K562 (cell line): ENCODE data around the gene CALML3. TPM values are rescaled to one million over a fixed set of nuclear protein-coding genes. Genes with fewer than 3 reads are reported as not detected.

ENCODE experiments used
- ATAC-seq: fragments of 200-7000 bp; cut with Tn5 transposase; 3 replicates; pipeline ENCODE4 v1.9.1; 2020; ENCODE audit warnings: moderate library complexity
- BruUV-seq: library from RNA; stranded (reverse); fragments of 400-500 nt; replicated peaks from 2 replicates; lab custom pipeline; 2021; lab: Mats Ljungman, UMichigan
- CTCF ChIA-PET: fragments of 300-600 bp; formaldehyde crosslinking; extraction: SDS; loops from one replicate; lab custom pipeline; 2021; ENCODE audit warnings: low intra/inter-chr PET ratio; lab: Yijun Ruan, JAX
- POLR2A ChIA-PET: fragments of 300-600, 350-650 bp; sonication (Branson Sonifier 250); formaldehyde crosslinking; extraction: SDS; loops from one replicate; lab custom pipeline; 2021; ENCODE audit warnings: antibody characterized with exemption, inconsistent platforms; lab: Yijun Ruan, JAX
- DNase-seq, 4 experiments: peaks; one replicate each; pipeline versions ENCODE4 v3.0.0 to v3.0.0-alpha.2; 2011 to 2018; ENCODE audit warnings: low spot score in 3 of 4, mixed read lengths in 3 of 4; ENCODE audit errors: extremely low read depth in 1 of 4
- FAIRE-seq: peaks from 2 replicates; lab custom pipeline; 2011; peaks lifted over from hg19 to GRCh38; lab: Jason Lieb, UNC
- H2AFZ ChIP-seq: 2 replicates; pipeline ENCODE4 v1.6.0; 2011; ENCODE audit warnings: low read depth, low read length, control low read depth, inconsistent platforms
- H3K27ac ChIP-seq: fragments of 200-600 bp; 3 replicates; pipeline ENCODE4 v1.8.0; 2011; ENCODE audit warnings: low read depth, mild to moderate bottlenecking, control low read depth, inconsistent platforms, low read length, moderate library complexity, mixed read lengths; ENCODE audit errors: extremely low read depth
- H3K27me3 ChIP-seq, 2 experiments: fragments of 300-600 bp in 1 of 2; 2 replicates in 1 of 2; 3 replicates in 1 of 2; pipeline versions ENCODE4 v1.6.0 to v1.8.0; 2011; ENCODE audit warnings: inconsistent platforms in 2 of 2, low read length in 2 of 2, mild to moderate bottlenecking in 1 of 2, mixed read lengths in 1 of 2, moderate library complexity in 1 of 2; ENCODE audit not compliant: control insufficient read depth in 2 of 2, insufficient read depth in 2 of 2
- H3K36me3 ChIP-seq: fragments of 300-600 bp; 3 replicates; pipeline ENCODE4 v1.8.0; 2011; ENCODE audit warnings: mild to moderate bottlenecking, low read length, inconsistent platforms; ENCODE audit not compliant: control insufficient read depth, insufficient read depth
- H3K4me1 ChIP-seq, 2 experiments: fragments of 200-600 bp in 1 of 2; replicated peaks in 1 of 2; 2 replicates in 1 of 2; 3 replicates in 1 of 2; pipeline versions ENCODE4 v1.5.1 to v1.8.0; 2011; ENCODE audit warnings: inconsistent platforms in 2 of 2, low read length in 2 of 2, mild to moderate bottlenecking in 1 of 2, mixed read lengths in 1 of 2, moderate library complexity in 1 of 2; ENCODE audit not compliant: control insufficient read depth in 2 of 2, insufficient read depth in 2 of 2
- H3K4me2 ChIP-seq: 2 replicates; pipeline ENCODE4 v1.6.1; 2011; ENCODE audit warnings: low read length, control low read depth, inconsistent platforms, mixed read lengths; ENCODE audit not compliant: insufficient read depth
- H3K4me3 ChIP-seq: fragments of 200-600 bp; sonication (generic), shearing (Covaris generic); 2 replicates; pipeline ENCODE4 v1.5.1; 2016; ENCODE audit warnings: control low read depth, inconsistent platforms
- H3K79me2 ChIP-seq: fragments of 200-600 bp; 3 replicates; pipeline ENCODE4 v1.8.0; 2011; ENCODE audit warnings: low read length, inconsistent platforms; ENCODE audit not compliant: control insufficient read depth, insufficient read depth
- H3K9ac ChIP-seq, 2 experiments: 2 replicates each; pipeline versions ENCODE4 v1.6.0 to v1.6.1; 2011; ENCODE audit warnings: low read depth in 2 of 2, low read length in 2 of 2, control low read depth in 1 of 2, inconsistent platforms in 1 of 2, mild to moderate bottlenecking in 1 of 2, mixed read lengths in 1 of 2; ENCODE audit not compliant: insufficient read depth in 1 of 2
- H3K9me1 ChIP-seq: one replicate; pipeline ENCODE4 v1.6.0; 2011; ENCODE audit warnings: inconsistent platforms, mild to moderate bottlenecking, low read length, moderate library complexity; ENCODE audit not compliant: control insufficient read depth, insufficient read depth
- H3K9me3 ChIP-seq: replicated peaks from 2 replicates; pipeline ENCODE4 v1.5.1; 2011; ENCODE audit warnings: low read depth, low read length, inconsistent platforms; ENCODE audit not compliant: control insufficient read depth, insufficient read depth
- H4K20me1 ChIP-seq: replicated peaks from 2 replicates; pipeline ENCODE4 v1.6.1; 2011; ENCODE audit warnings: low read length, inconsistent platforms, mixed read lengths; ENCODE audit not compliant: control insufficient read depth, insufficient read depth
- BCOR ChIP-seq: fragments of 450-650 bp; IDR thresholded peaks from 2 replicates; pipeline ENCODE4 v1.6.1; 2016
- HDAC2 ChIP-seq: fragments of 450-650 bp; IDR thresholded peaks from 2 replicates; pipeline ENCODE4 v1.6.1; 2016; ENCODE audit warnings: mild to moderate bottlenecking
- HMBOX1 ChIP-seq: sonication (generic); IDR thresholded peaks from 2 replicates; pipeline ENCODE4 v1.6.1; 2016
- RBM25 ChIP-seq: fragments of 200-400 bp; formaldehyde crosslinking; IDR thresholded peaks from 2 replicates; pipeline ENCODE4 v1.6.1; 2018; ENCODE audit warnings: low read length, low read depth, moderate library complexity; ENCODE audit not compliant: severe bottlenecking
- SREBF2 ChIP-seq: sonication (generic); formaldehyde crosslinking; IDR thresholded peaks from 2 replicates; pipeline ENCODE4 v1.4.0; 2020; ENCODE audit warnings: mild to moderate bottlenecking, missing genetic modification reagents
- WGBS: fragments of 100-300 bp; shearing (Covaris generic); methylation state at CpG from one replicate; pipeline ENCODE4 v1.1.6; 2016; ENCODE audit warnings: low coverage, mixed read lengths; ENCODE audit not compliant: insufficient coverage; ENCODE audit errors: missing lambda C conversion rate; 5-methylcytosine and 5-hydroxymethylcytosine counted together
- in situ Hi-C: fragments of 300-500 bp; cut with MboI; formaldehyde crosslinking; loops from 4 replicates; pipeline ENCODE4 v1.15.0; 2018; ENCODE audit warnings: inconsistent platforms, mixed read lengths
- intact Hi-C: fragments of 100-400 bp; cut with micrococcal nuclease; formaldehyde crosslinking; loops from 2 replicates; pipeline ENCODE4 v1.14.2; 2022
- polyA plus RNA-seq, 8 experiments: library from polyadenylated mRNA; depleted of rRNA in 4 of 8; stranded (reverse) in 5 of 8; unstranded in 3 of 8; fragments of >200 nt; fragmentation: Nextera tagmentation in 2 of 8; fragmentation: Illumina TruSeq in 1 of 8; extraction: Ambion mirVana in 2 of 8; extraction: Trizol in 1 of 8; gene quantifications; 2 replicates each; pipeline versions ENCODE4 v1.2.1 to v1.2.3, GENCODE V29; 2011 to 2014; ENCODE audit warnings: inconsistent platforms in 1 of 8, missing spikeins in 1 of 8
- total RNA-seq, 7 experiments: library from RNA; depleted of rRNA in 6 of 7; stranded (reverse); fragments of >200 nt in 6 of 7; fragmentation: Illumina TruSeq in 2 of 7; extraction: Trizol in 2 of 7; gene quantifications; 2 replicates each; pipeline versions ENCODE4 v1.2.1 to v1.2.3, GENCODE V29; 2011 to 2021; ENCODE audit warnings: low replicate concordance in 1 of 7

CALML3 gene
- total and polyA plus RNA-seq, 9 of the 15 experiments (the other 6 are each of a cell fraction or from before 2014, with no cell fraction given): not detected

- CTCF ChIA-PET: no interaction called here
- Histone ChIP-seq H3K4me1 (peaks cover 40 to 63% of the 10 kb centered on the region in 2 experiments), H3K27me3 (no peaks in the 10 kb centered on the region), H3K27ac (peak overlapping the region; percentile 45; the same call in 2 of the 3 replicates), H3K9ac (peak overlapping the region in 1 of 2 experiments; percentile 84; a peak in 2 of 4 replicates), H3K36me3 (no peaks in the 10 kb centered on the region), H2AFZ (peak overlapping the region; percentile 93), H3K9me1 (no peaks in the 10 kb centered on the region), H4K20me1 (no peaks in the 10 kb centered on the region), H3K79me2 (no peaks in the 10 kb centered on the region), H3K9me3 (no peaks in the 10 kb centered on the region), H3K4me2 (no peak overlapping the region), H3K4me3 (no peak overlapping the region)
- no peak for TF ChIP-seq SREBF2 (CRISPR knock-in tag)
- TF ChIP-seq BCOR: peak; percentile 75
- 0 out of 2 replicates have a peak, but pooled peaks have one; percentile 28 for TF ChIP-seq HDAC2
- TF ChIP-seq HMBOX1: no peak
- TF ChIP-seq RBM25: peak; percentile 75
- FAIRE-seq (no peak), DNase-seq (no peak), ATAC-seq (no peak)
- POLR2A ChIA-PET: interaction anchor here (0.8 kb wide), 1 partner anchor 83 kb away, joined by 3 read pairs; no protein-coding TSS in a partner anchor
- WGBS: 77% methylated on average over 2 of the region's 2 CpGs
- intact Hi-C loops (loop anchor here (5.0 kb wide), 1 partner anchor 63 kb away; no protein-coding TSS in a partner anchor), in situ Hi-C loops (no loop called here)
- no TSS peak for BruUV-seq
Measured at GRCh38 chr10:5545426-5545777, 20.6 kb downstream of the CALML3 start.
